PC-9 (cell line): ENCODE measurements around the gene SEMA4C. TPM values are rescaled to one million over a fixed set of nuclear protein-coding genes. Genes with fewer than 3 reads are reported as not detected.

Source experiments
- Bru-seq: library from RNA; stranded (reverse); fragments of 400-500 nt; gene quantifications from one replicate; lab custom pipeline; 2021; lab: Mats Ljungman, UMichigan
- BruChase-seq, 2 experiments: library from RNA; stranded (reverse); fragments of 400-500 nt; gene quantifications; one replicate each; lab custom pipeline; 2021; lab: Mats Ljungman, UMichigan
- BruUV-seq: library from RNA; stranded (reverse); fragments of 400-500 nt; replicated peaks from 2 replicates; lab custom pipeline; 2021; lab: Mats Ljungman, UMichigan
- CTCF ChIA-PET: fragments of 300-600 bp; sonication (Branson Sonifier 250); formaldehyde crosslinking; loops from one replicate; lab custom pipeline; 2022; ENCODE audit warnings: antibody characterized with exemption; lab: Charles Lee
- POLR2A ChIA-PET: fragments of 300-600 bp; sonication (Branson Sonifier 250); formaldehyde crosslinking; loops from one replicate; lab custom pipeline; 2022; ENCODE audit warnings: antibody characterized with exemption; ENCODE audit not compliant: unreplicated experiment; lab: Charles Lee
- DNase-seq, 2 experiments: peaks; one replicate each; pipeline versions ENCODE4 v3.0.0 to v3.0.0-alpha.2; 2015 to 2022; ENCODE audit warnings: mixed read lengths in 1 of 2
- H2AFZ ChIP-seq: fragments of 200-600 bp; sonication (generic); 2 replicates; pipeline ENCODE4 v1.8.1; 2017; ENCODE audit warnings: antibody characterized with exemption
- H3F3A ChIP-seq: fragments of 200-600 bp; sonication (generic); 2 replicates; pipeline ENCODE4 v1.8.1; 2017; ENCODE audit warnings: antibody characterized with exemption, mild to moderate bottlenecking, low read depth; ENCODE audit not compliant: insufficient read depth
- H3K27ac ChIP-seq: fragments of 200-600 bp; sonication (generic); 2 replicates; pipeline ENCODE4 v1.6.1; 2016; ENCODE audit warnings: mixed run types
- H3K27me3 ChIP-seq: fragments of 200-600 bp; sonication (generic); 2 replicates; pipeline ENCODE4 v1.6.1; 2016; ENCODE audit warnings: low read depth, mixed run types; ENCODE audit not compliant: insufficient read depth
- H3K36me3 ChIP-seq: fragments of 200-600 bp; sonication (generic); 2 replicates; pipeline ENCODE4 v1.6.1; 2016; ENCODE audit warnings: low read depth, mixed run types
- H3K4me1 ChIP-seq: fragments of 200-600 bp; sonication (generic); replicated peaks from 2 replicates; pipeline ENCODE4 v1.6.1; 2016; ENCODE audit warnings: mixed run types; ENCODE audit not compliant: insufficient read depth
- H3K4me2 ChIP-seq: fragments of 200-600 bp; sonication (generic); 2 replicates; pipeline ENCODE4 v1.6.1; 2017; ENCODE audit warnings: mixed run types
- H3K4me3 ChIP-seq: fragments of 200-600 bp; sonication (generic); 2 replicates; pipeline ENCODE4 v1.6.1; 2016; ENCODE audit warnings: mixed run types
- H3K79me2 ChIP-seq: fragments of 200-600 bp; sonication (generic); 2 replicates; pipeline ENCODE4 v1.6.1; 2017; ENCODE audit warnings: low read depth, mixed run types
- H3K9me2 ChIP-seq: fragments of 200-600 bp; sonication (generic); 2 replicates; pipeline ENCODE4 v1.8.1; 2017; ENCODE audit warnings: mild to moderate bottlenecking; ENCODE audit not compliant: insufficient read depth
- H3K9me3 ChIP-seq: fragments of 200-600 bp; sonication (generic); 2 replicates; pipeline ENCODE4 v1.8.1; 2016; ENCODE audit warnings: low read depth; ENCODE audit not compliant: insufficient read depth
- H4K20me1 ChIP-seq: fragments of 200-600 bp; sonication (generic); 2 replicates; pipeline ENCODE4 v1.8.1; 2017; ENCODE audit not compliant: insufficient read depth
- CTCF ChIP-seq: fragments of 200-600 bp; sonication (generic); conservative IDR thresholded peaks from 2 replicates; pipeline ENCODE4 v1.6.1; 2017; ENCODE audit warnings: mixed run types, antibody characterized with exemption, mild to moderate bottlenecking, moderate library complexity
- EZH2 ChIP-seq: fragments of 200-600 bp; sonication (generic); IDR thresholded peaks from 2 replicates; pipeline ENCODE4 v1.8.0; 2017; ENCODE audit warnings: antibody characterized with exemption, low read depth
- intact Hi-C: fragments of 100-400 bp; cut with micrococcal nuclease; formaldehyde crosslinking; loops from one replicate; pipeline ENCODE4 v1.10.0; 2022; ENCODE audit not compliant: unreplicated experiment
- long read RNA-seq: library from polyadenylated mRNA; stranded (forward); transcript quantifications from one replicate; pipeline ENCODE4 v2.0.0, GENCODE V29; 2022
- total RNA-seq: library from RNA; stranded (reverse); gene quantifications from 2 replicates; pipeline ENCODE4 v1.2.3, GENCODE V29; 2021

Gene SEMA4C
- total RNA-seq (52.8 and 60.5 TPM in 2 replicates), Bru-seq, nascent RNA (percentile 68 among the genes with signal in this experiment), BruChase-seq, experiment 1, labeled RNA remaining after a 2-hour chase (percentile 86 among the genes with signal in this experiment), BruChase-seq, experiment 2, labeled RNA remaining after a 6-hour chase (percentile 85 among the genes with signal in this experiment)
- long read RNA-seq, partial matches to known transcripts, result 3 of 6 reads
- long read RNA-seq, other reads (novel, unspliced or antisense), result 3 of 6 reads

GRCh38 chr2:96869822-96870625 is at the start of gene SEMA4C:
Gene SEMA4C (minus strand): TSS chr2:96870080. CDS start chr2:96867886, 2,194 bp downstream.
- Histone ChIP-seq H4K20me1 (peaks cover 9% of the 10 kb centered on the region), H3K4me1 (peaks cover 50% of the 10 kb centered on the region), H3K4me2 (peak within 1 kb of the TSS; percentile 96), H3K27ac (peak within 1 kb of the TSS; percentile 43; the same call in 1 of the 2 replicates), H3F3A (peaks cover 42% of the 10 kb centered on the region; the same call in 1 of the 2 replicates), H3K27me3 (no peaks in the 10 kb centered on the region), H3K9me2 (no peaks in the 10 kb centered on the region), H3K36me3 (peaks cover 21% of the 10 kb centered on the region), H3K9me3 (no peaks in the 10 kb centered on the region), H2AFZ (peak within 1 kb of the TSS; percentile 98), H3K79me2 (peaks cover 38% of the 10 kb centered on the region), H3K4me3 (peak within 1 kb of the TSS; percentile 82)
- CTCF ChIA-PET, result interaction anchor here (0.5 kb wide), 1 partner anchor 17 kb away, joined by 3 read pairs; no protein-coding TSS in a partner anchor
- BruUV-seq, result no TSS peak
- POLR2A ChIA-PET, result interaction anchor here (0.7 kb wide), 1 partner anchor 15 kb away, joined by 3 read pairs; no protein-coding TSS in a partner anchor
- peak in 1 of 2 experiments; percentile 60 for DNase-seq
- TF ChIP-seq CTCF (no peak), EZH2 (no peak)
- intact Hi-C loops, result loop anchor here (1.0 to 2.0 kb wide), 2 partner anchors 12 to 25 kb away; partner anchors contain the start of gene ANKRD39

GRCh38 chr2:96918754-96919550 is 49.1 kb upstream of the SEMA4C start:
- POLR2A ChIA-PET, result no interaction called here
- no TSS peak for BruUV-seq
- intact Hi-C loops, result no loop called here

More at GRCh38 chr2:96918754-96919550, 49.1 kb upstream of the SEMA4C start:
- H3F3A ChIP-seq, result no peaks in the 10 kb centered on the region
- H3K4me3 ChIP-seq, result no peak overlapping the region
- no peaks in the 10 kb centered on the region for H3K27me3 ChIP-seq
- H3K79me2 ChIP-seq, result no peaks in the 10 kb centered on the region
- H3K9me2 ChIP-seq, result no peaks in the 10 kb centered on the region
- DNase-seq, result no peak
- H3K9me3 ChIP-seq, result peaks cover 19% of the 10 kb centered on the region; the same call in 1 of the 2 replicates
- CTCF ChIA-PET, result no interaction called here
- H3K36me3 ChIP-seq, result no peaks in the 10 kb centered on the region
- H2AFZ ChIP-seq, result no peak overlapping the region
- no peak for TF ChIP-seq CTCF
- TF ChIP-seq EZH2, result no peak
- H3K27ac ChIP-seq, result no peak overlapping the region
- no peak overlapping the region for H3K4me2 ChIP-seq
- no peaks in the 10 kb centered on the region for H4K20me1 ChIP-seq
- H3K4me1 ChIP-seq, result no peaks in the 10 kb centered on the region
